HG03565 (cell line): ENCODE data around the gene PI4KA.
"Not testable (repeated sequence)": the region's sequence is repeated elsewhere in the genome, so short reads cannot be mapped to it uniquely, and the experiment has no call there.

Source experiments
- ATAC-seq: cut with Tn5 transposase; IDR thresholded peaks from one replicate; pipeline ENCODE4 v1.9.1; 2021; ENCODE audit warnings: mild to moderate bottlenecking, moderate library complexity; ENCODE audit not compliant: unreplicated experiment

PI4KA gene

GRCh38 chr22:20779014-20779817 is 79.4 kb downstream of the PI4KA start:
- no peak for ATAC-seq

- ATAC-seq, result no peak
These were observed 81.0 kb downstream of the PI4KA start for GRCh38 chr22:20777420-20778177.

- ATAC-seq, result no peak
These were observed 81.8 kb downstream of the PI4KA start for GRCh38 chr22:20776624-20777405.

GRCh38 chr22:20775342-20775895 is 83.2 kb downstream of the PI4KA start:
- ATAC-seq, result no peak

GRCh38 chr22:20774882-20775281 is 83.7 kb downstream of the PI4KA start:
- no peak for ATAC-seq

- ATAC-seq, result no peak
These were observed 84.8 kb downstream of the PI4KA start, which contains the start of gene SERPIND1 for GRCh38 chr22:20773793-20774212. Gene SERPIND1, plus strand, starts transcription at chr22:20774113. Its CDS starts 5,200 bp downstream, at chr22:20779313.

- ATAC-seq, result no peak
These were observed 86.5 kb downstream of the PI4KA start for GRCh38 chr22:20771918-20772625.

GRCh38 chr22:20769496-20769826 is 89.2 kb downstream of the PI4KA start:
- not testable (repeated sequence) for ATAC-seq

- ATAC-seq, result no peak
These were observed 92.1 kb downstream of the PI4KA start for GRCh38 chr22:20766530-20766929.

GRCh38 chr22:20765938-20766337 is 92.7 kb downstream of the PI4KA start:
- ATAC-seq, result no peak

GRCh38 chr22:20764729-20765128 is 93.9 kb downstream of the PI4KA start:
- no peak for ATAC-seq

GRCh38 chr22:20764471-20764720 is 94.2 kb downstream of the PI4KA start:
- ATAC-seq, result no peak

GRCh38 chr22:20763630-20764470 is 94.8 kb downstream of the PI4KA start:
- ATAC-seq, result no peak

GRCh38 chr22:20762233-20762796 is 96.3 kb downstream of the PI4KA start:
- ATAC-seq, result no peak

GRCh38 chr22:20761536-20761935 is 97.1 kb downstream of the PI4KA start:
- no peak for ATAC-seq

- ATAC-seq, result no peak
These were observed 98.5 kb downstream of the PI4KA start for GRCh38 chr22:20760084-20760483.

- ATAC-seq, result no peak
These were observed 99.9 kb downstream of the PI4KA start for GRCh38 chr22:20758688-20759087.

- ATAC-seq, result no peak
These were observed 101.8 kb downstream of the PI4KA start for GRCh38 chr22:20756846-20757245.

- no peak for ATAC-seq
These were observed 105.7 kb downstream of the PI4KA start for GRCh38 chr22:20752873-20753272.
